T-helper 22 cell (primary cell): ENCODE results near the gene SIRPA.
"Not testable (repeated sequence)": the region's sequence is repeated elsewhere in the genome, so short reads cannot be mapped to it uniquely, and the experiment has no call there.

Source experiments
- DNase-seq: peaks from one replicate; pipeline ENCODE4 v3.0.0-alpha.2; 2020; ENCODE audit warnings: low read depth

Gene SIRPA

DNA sequence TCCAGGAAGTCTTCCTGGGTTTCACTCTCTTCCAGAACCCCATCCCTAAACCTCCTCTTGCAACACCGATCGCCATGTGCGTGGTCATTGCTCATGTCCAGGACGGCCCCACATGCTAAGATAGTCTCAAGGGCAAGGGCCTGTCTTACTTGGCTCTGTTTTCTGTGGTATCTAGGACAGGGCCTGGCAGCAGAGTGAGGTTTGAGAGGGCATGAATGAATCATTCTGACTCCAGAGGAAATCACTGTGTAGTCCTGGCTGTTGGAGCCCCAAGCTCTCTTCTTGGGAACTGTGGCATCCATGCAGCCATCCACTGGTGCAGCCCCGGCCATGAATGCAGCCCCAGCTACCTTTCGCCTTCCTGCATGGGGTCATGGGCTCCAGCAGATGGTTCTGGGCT, 12.4 kb downstream of the SIRPA start:
- no peak for DNase-seq

DNA sequence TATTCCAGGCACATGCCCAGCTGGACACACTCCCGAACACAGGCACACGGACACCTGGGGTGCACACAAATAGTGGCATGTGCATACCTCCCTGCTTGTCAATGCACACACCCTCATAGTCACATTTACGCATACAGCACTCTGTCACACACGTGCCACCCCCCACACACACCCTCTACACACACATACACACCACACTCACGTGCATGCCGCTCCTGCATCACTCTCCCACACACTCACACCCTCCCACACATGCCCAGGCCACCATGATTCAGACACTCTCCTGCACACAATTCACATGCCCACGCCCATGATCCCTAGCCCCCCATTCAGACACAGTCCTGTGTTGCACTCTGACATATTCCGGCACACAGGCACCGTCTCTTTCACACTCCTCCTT, 13.0 kb downstream of the SIRPA start:
- no peak for DNase-seq

DNA sequence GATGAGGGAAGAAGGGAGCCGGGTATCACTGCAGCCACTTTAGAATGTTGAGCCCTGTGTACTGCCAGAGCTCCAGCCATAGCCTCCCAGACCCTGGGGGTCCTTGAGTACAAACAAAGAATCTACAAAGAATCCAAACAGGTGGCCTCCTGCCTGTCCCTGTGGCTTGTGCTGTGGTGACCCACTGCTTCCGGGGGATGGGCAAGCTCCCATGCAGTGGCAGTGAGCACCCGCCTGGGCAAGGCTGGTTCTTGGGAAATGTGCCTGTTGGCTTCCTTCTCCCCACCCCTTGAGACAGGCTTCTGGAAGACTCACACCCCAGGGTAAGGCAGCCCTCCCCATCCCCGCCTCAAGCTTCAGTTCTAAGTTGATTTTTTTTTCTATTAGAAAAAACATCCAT, 13.9 kb downstream of the SIRPA start:
- DNase-seq: no peak

DNA sequence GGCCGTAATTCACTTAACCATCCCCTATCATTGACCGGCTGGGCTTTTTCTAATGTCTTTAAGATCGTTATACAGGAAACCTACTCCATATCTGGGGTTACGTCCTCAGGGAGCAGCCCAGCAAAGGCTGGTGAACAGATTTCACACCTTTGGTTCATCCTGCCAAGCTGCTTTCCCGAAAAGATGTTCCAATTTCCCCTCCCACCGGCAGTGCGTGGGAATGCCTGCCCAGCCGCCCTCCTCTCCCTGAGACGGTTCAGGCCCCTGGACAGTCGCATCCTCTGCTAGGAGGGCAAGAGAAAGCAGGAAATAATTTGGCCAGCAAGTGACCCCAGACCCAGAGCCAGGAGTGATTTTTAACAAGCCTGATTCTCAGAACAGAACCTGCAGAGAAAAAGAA, 16.3 kb downstream of the SIRPA start:
- no peak for DNase-seq

DNA sequence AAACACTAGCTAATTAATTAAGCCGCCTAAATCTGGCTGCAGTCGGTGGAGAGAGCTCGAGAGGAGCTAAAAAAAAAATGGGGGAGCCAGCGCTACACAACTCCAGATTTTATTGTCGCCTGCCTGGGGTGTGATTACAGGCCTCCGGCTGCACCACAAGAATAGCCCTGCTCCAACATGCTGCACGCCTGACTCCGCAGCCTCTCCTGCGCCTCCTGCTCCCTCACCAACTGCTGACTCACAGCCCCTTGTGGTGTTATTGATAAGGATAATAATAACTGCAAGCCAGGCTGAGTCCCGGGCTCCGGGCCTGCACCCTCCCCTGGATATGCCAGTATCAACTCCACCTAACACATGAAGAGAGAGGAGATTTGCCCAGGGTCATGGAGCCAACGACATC, 16.8 kb downstream of the SIRPA start:
- no peak for DNase-seq

DNA sequence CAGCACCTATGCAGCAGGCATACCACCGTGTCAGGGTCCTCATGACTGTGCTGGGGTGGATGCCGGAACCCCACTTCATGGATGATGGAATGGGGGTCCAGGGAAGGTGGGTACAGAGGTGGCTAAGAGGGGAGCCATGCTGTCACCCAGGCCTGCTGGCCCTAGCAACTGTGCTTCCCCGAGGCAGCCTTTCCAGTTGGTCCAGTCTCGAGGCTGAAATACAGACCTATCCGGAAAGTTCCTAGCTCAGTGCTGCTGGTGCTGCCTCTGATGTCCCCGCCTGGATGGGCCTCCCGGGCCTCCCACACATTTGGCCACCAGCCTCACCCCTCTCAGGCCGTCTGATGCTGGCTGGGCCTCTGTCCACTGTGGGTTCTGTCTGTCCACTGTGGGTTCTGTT, 17.4 kb downstream of the SIRPA start:
- DNase-seq: no peak

DNA sequence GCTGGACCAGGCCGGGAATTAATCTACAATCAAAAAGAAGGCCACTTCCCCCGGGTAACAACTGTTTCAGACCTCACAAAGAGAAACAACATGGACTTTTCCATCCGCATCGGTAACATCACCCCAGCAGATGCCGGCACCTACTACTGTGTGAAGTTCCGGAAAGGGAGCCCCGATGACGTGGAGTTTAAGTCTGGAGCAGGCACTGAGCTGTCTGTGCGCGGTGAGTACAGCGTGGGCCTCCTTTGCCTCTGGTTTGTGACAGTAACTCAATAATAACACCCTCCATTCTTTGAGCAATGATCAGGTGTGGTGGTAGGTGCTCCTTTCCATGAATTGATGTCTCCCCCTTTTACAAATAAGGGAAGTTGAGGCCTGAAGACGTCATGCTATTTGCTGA, 20.0 kb downstream of the SIRPA start:
- not testable (repeated sequence) for DNase-seq

DNA sequence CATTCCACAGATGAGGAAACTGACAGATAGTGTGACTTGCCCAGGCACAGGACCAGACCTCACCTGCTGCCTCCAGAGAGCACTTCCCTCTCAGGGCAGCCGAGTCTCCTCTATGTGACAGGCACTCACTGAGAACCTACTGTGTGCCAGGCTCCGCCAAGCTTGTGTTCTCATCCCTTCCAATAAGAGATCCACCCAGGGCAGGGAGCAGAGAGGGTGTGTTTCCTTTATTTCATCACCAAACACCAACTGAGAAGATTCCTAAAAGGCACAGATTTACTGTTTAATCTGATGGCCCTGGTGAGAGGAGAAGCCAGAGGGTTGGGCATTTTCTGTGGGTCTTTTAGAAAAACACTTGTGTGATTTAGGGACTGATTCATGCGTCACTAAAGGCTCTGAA, 20.5 kb downstream of the SIRPA start:
- no peak for DNase-seq

DNA sequence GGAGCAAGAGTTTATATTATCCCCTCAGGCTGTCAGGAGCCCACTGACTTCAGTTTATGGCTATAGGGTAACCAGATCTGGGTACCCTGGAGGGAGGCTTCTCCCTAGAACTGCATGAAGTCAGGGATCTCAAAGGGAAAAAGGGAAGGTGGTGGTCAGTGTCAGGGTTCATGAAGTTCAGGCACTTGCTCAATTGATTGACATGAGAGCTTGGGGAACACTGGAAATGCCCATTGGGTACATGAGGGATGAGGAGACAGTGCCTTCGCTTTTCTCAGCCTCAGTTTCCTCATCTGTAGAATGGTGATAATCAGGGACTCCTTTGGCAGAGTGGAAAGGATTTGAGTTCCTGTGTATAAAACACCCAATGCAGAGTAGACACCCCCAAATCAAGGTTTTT, 22.6 kb downstream of the SIRPA start:
- DNase-seq: no peak

DNA sequence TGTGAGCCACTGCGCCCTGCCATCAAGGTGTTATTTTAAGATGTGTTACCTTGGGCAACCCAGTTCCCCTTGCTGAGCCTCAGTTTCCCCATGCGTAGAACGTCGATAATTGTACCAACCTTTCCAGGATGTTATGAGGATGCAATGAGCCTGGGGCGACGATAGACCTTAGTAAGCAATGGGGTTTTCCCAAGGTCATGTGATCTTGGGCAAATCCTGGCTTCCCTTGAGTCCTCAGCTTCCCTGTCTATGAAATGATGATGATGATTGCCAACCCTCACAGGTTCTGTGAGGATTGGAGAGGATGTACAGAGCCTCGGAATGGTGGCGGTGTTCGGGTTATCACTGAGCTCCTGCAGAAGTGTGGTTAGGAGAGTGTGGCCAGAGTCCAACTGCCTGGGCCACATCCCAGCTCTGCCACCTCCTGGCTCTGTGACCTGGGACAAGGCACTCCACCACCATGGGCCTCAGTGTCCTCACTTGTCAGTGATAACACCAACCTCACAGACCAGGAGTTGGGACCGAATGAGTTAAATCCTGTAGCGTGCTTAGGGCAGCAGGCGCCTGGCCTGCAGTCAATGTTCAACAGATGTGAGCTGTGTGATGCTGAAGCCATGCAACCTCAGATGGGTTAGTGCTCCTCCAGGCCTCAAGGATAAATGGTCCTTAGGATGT, 23.4 kb downstream of the SIRPA start:
- DNase-seq: no peak

DNA sequence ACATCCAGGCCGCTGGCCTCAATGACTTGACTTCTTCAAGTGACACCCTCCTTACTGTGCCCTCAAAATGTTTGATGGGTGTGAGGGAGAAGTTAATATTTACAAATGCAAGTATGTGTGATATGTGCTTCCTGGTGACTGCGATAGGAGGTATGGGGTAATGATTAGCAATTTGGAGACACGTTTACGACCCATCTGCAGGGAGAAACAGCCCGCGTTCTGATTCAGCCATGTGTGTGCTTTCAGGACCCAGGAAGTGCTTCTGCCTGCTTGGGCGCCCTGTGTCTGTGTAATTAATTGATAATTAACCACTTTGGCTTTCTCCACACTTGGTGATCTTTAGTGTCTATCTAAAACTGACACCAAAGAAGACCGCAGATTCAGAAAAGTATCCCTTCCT, 25.0 kb downstream of the SIRPA start:
- DNase-seq: no peak

DNA sequence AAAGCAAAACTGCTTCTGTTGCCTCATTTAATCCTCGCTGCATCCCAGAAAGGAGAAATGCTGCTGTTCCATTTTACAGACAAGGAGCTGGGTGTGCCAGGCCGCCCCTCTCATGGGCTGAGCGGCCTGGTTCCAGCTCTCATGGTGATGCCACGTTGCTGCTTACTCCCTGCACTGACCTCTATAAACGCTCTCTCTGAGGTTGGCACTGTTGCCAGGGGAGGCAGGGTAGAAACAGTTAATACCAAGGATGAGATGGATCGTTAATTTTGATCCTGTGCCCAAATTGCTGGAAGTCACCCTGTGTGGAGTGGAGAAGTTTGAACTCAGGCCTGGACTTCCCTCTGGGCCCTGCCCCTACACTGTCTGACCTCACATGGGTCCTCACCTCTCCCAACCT, 25.6 kb downstream of the SIRPA start:
- no peak for DNase-seq

DNA sequence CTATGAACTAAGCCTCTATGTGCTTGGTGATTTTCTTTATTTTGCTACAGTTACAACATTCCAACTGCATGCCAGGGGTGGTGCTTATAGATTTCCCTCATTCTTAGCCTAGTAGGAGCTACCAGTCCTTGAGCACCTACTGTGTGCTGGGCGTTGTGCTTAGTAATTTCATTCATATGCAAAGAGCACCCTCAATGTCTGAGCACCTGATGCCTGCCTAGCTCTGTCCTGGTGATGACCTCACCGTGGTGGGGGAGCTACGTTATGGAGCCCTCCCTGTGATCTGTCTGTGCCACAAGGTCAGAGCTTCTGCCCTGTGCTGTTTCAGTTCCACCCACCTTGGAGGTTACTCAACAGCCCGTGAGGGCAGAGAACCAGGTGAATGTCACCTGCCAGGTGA, 26.8 kb downstream of the SIRPA start:
- not testable (repeated sequence) for DNase-seq

DNA sequence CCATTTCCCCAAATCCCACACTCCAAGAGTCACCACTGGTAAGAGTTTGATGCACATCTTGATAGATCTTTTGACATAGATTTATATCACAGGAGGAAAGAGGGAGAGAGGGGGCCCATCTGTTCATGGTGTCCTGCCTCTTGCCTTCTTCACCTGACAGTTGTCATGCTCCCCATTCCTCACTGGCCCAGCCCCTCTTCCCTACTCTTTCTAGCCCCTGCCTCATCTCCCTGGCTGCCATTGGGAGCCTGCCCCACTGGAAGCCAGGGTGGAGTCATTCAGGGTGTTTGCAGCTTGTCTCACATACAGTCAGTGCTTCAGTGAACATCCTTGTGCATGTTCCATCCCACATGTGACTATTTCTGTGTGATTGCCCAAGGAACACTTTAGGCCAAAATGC, 27.6 kb downstream of the SIRPA start:
- no peak for DNase-seq

DNA sequence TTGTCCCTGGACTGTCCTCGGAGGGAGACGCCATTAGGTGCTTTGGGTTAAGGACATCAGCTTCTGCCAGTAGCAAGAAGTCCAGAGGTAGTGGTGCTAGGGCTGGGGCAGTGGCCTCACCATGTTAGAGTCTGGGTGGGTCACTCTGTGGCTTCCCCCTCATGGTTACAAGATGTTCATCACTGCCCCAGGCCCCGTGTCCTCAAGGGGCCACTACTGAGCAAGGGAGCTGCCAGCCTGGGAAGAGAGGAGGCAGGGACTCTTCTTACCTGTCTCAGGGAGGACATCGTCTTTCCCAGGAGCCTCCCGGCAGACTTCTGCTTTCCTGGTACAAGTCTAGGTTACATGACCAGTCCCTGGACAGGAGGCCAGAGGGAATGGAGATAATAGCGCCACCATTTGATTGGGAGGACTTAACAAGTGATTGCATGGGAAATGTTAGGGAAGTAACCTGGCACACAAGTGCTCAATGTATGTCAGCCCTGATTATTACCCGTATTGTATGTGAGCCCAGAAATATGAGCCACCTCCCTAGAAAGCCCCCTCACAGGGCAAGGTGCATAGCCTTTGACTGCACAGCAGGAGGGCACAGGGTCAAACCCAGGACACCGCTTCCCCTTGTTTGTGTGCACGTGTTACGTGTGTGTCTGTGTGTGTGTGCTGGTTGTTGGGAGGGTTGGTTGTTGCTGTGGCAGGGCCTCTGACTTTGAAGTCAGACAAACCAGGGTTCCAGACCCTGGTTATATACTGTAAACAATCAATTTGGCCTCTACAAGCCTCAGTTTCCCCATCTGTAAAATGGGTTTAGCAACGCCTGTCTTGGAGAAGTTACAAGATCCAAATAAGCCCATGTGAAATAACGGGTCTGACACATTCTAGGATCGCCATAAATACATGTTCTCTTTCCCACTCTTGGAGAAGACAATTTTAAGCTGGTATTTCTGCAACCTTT, 30.0 kb downstream of the SIRPA start:
- no peak for DNase-seq

DNA sequence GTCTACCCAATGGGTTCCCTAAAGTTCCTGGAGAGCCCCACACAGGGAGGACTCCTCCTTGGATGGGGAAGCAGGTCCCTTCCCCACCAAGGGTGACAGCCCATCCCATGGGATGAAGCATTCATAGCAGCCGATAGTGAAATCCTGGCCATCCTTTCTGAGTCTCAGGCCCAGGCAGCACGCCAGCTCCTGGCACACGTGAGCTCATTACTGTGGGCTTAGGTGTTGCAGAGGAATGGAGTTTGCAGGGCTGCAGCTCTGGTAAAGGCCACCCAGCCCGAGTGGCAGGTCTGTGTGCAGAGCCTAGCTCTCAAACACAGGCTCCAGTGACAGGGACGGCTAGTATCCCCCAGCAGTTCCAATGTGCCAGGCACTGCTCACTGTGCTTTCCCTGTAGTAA, 31.0 kb downstream of the SIRPA start:
- DNase-seq: no peak

DNA sequence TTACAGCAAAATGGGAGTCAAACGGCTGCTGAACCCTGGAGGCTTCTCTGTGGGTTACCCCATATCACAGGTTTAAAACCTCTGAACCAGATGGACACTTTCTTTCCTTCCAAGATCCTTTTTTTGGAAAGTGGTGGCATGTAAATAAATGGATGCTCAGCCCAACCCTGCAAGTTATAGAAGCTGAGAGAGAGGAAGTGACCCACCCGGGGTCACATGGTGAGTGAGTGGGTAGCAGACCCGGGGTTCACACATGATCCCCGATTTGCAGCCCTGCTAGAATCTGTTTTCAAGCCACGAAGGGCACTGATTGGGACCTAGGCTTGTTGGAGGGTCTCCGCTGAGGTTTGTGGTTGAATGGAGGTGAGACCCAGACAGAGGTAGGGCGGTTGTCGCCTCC, 32.0 kb downstream of the SIRPA start:
- DNase-seq: no peak

DNA sequence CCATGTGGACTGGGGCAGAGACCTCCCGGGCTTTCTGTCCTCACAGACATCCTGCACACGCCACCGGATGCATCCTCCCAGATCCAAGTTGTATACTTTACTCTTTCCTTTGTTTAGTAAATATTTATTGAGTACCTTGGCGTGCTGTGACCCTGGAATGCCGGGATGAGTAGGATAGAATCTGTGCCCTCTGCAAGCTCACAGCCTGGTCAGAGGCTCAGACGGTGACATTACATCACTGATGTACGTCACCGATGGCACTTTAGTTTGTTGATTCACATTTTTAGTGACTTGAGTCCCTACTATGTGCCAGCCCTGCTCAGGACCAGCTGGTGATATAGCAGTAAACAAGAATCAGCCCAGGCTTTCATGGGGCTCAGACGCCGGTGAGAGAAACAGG, 32.9 kb downstream of the SIRPA start:
- DNase-seq: no peak

DNA sequence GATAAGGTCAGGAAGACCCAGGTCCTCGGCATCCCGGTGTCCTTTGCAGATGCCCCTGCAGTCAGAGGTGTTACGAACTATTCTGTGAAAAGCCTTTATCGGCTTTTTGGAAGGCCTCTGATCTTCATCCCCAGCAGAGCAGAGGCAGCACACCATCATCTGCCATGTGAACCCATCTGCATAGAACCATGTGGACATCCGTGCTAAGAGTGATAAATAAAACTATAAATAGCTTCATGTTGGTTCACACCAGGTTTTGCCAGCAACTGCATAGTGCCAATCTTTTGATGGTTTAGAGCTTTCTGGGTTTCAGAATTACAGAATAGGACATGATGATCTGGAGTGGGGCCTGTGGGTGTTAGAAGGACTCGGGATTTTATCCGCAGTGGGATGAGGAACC, 33.6 kb downstream of the SIRPA start:
- DNase-seq: no peak

DNA sequence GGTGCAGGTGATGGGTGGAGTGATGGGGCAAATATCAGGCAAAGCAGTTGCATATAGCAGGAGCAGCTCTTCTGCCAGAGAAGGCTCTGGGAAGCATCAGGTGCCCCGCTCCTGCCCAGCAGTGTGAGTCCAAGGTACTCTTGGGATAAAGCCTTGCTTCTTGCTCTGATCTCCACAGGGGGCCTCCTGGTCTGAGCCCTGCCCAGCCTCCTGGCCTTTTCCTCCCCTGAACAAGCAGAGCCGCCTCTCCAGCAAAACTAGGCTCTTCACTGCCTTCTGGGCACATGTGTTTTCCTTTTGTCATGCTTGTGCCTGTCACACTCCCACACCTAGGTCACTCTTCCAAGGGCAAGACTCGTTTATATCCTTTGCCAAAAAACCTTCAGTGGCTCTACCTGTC, 34.3 kb downstream of the SIRPA start:
- DNase-seq: no peak

DNA sequence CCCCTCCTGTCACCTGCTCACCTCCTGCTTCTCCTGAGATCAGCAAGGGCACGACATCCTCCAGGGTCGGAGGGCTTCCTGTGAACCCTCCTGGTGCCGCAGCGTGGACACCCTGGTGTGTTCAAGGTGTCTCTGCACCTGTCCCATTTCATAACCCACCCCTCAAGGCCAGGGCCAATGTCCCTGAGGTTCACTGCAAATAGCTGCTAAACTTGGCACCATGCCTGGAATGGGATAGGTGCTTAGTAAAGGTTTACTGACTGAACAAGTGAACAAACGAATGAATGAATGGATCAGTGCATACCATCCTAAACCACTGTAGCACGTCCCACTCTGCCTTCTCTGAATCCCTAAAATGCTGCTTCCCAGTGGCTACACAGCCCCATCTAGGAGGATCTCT, 35.0 kb downstream of the SIRPA start:
- DNase-seq: no peak

DNA sequence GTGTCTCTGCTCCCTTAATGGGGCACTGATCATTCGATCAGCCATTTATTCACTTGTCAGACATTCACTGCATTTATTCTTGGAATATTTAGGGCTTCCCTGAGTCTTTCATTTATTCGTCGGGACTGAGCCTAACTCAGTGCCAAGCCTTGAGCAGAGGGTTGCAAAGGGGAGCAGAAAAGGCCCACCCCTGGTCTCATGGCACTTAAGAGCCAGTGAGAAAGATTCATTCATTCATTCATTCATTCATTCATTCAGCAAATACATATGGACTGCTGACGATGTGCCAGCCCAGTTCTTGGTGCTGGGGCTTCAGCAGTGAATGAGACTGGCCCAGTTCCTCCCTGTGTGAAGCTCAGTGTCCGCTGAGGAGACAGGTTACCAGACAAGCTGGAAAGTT, 36.6 kb downstream of the SIRPA start:
- DNase-seq: no peak

DNA sequence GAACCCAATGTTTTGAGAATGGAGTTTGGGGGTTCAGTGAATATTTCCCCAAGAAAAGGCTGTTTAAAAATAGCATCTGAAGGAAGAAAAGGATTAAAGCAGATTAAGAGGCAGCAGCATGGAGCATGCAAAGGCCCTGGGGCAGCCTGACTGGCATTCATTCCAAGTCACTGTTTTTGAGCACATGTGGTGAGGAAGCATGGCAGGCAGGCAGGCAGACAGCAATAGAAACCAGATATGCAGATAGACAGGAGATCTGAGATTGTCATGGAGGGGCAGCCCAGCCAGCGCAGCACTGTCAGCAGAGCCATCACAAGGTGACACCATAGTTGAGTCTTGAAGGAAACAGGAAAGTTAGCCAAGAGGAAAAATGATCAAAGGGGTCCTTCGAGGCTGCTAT, 37.8 kb downstream of the SIRPA start:
- DNase-seq: no peak

DNA sequence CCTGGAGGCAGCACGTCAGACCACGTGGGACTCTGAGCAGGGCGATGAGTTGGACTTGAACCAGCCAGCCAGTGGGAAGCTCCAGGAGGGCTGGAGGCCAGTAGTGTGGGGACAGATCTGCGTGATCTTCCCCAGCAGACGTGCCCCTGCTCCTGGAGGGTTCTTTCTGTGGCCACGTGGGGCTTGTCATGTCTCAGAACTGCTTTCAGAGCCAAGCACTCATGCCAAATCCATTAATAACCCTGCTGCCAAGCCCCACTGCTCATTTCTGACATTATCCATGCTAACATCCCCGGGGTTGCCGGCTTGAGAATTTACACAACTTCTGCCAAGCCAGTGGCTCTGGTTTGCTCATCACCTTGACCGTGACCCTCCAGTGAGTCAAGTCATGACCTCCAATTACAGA, 38.3 kb downstream of the SIRPA start:
- no peak for DNase-seq
